Mesothelial cell of epicardium (in vitro differentiated cells): ENCODE results near the gene PHLDA2. TPM values are rescaled to one million over a fixed set of nuclear protein-coding genes. Genes with fewer than 3 reads are reported as not detected.
A peak's percentile ranks its signal among the peaks of the same experiment; 100 is the strongest.

Source experiments
- DNase-seq, 2 experiments: peaks; one replicate each; pipeline ENCODE4 v3.0.0; 2021; ENCODE audit warnings: low spot score in 2 of 2; ENCODE audit not compliant: unreplicated experiment in 2 of 2
- H3K27ac Mint-ChIP-seq: 2 replicates; pipeline ENCODE4 v1.8.0; 2021; ENCODE audit warnings: mixed read lengths
- H3K27me3 Mint-ChIP-seq: 2 replicates; pipeline ENCODE4 v1.8.0; 2021; ENCODE audit warnings: low read depth, mixed read lengths
- H3K36me3 Mint-ChIP-seq: 2 replicates; pipeline ENCODE4 v1.8.0; 2021; ENCODE audit warnings: mixed read lengths
- H3K4me1 Mint-ChIP-seq: 2 replicates; pipeline ENCODE4 v1.8.0; 2021; ENCODE audit warnings: mixed read lengths
- H3K4me3 Mint-ChIP-seq: 2 replicates; pipeline ENCODE4 v1.8.0; 2021; ENCODE audit warnings: mild to moderate bottlenecking, moderate library complexity, mixed read lengths
- H3K9me3 Mint-ChIP-seq: 2 replicates; pipeline ENCODE4 v1.8.0; 2021; ENCODE audit warnings: mixed read lengths
- CTCF ChIP-seq: fragments of 200-600 bp; sonication (generic); IDR thresholded peaks from one replicate; pipeline ENCODE4 v1.5.0; 2021; ENCODE audit warnings: antibody characterized with exemption; ENCODE audit not compliant: unreplicated experiment
- total RNA-seq: library from RNA; stranded (reverse); gene quantifications from 3 replicates; pipeline ENCODE4 v1.2.1, GENCODE V29; 2021

Gene PHLDA2
- total RNA-seq, 1 donor from 2014 or later = 1.9 TPM

- no peak for TF ChIP-seq CTCF
- no peak overlapping the region for H3K4me3 Mint-ChIP-seq
- no peaks in the 10 kb centered on the region for H3K9me3 Mint-ChIP-seq
- DNase-seq = no peak
- no peaks in the 10 kb centered on the region for H3K4me1 Mint-ChIP-seq
- no peak overlapping the region for H3K27ac Mint-ChIP-seq
- peaks cover 54% of the 10 kb centered on the region for H3K36me3 Mint-ChIP-seq
- no peaks in the 10 kb centered on the region for H3K27me3 Mint-ChIP-seq
These were observed 22.3 kb upstream of the PHLDA2 start for GRCh38 chr11:2951231-2952110.

GRCh38 chr11:2950825-2951224 is 21.6 kb upstream of the PHLDA2 start:
- peaks cover 6% of the 10 kb centered on the region for H3K4me1 Mint-ChIP-seq
- no peaks in the 10 kb centered on the region for H3K27me3 Mint-ChIP-seq
- no peak for DNase-seq
- peaks cover 52% of the 10 kb centered on the region for H3K36me3 Mint-ChIP-seq
- H3K27ac Mint-ChIP-seq = no peak overlapping the region
- no peaks in the 10 kb centered on the region for H3K9me3 Mint-ChIP-seq
- H3K4me3 Mint-ChIP-seq = no peak overlapping the region
- no peak for TF ChIP-seq CTCF

GRCh38 chr11:2949920-2950319 is 20.7 kb upstream of the PHLDA2 start:
- H3K4me3 Mint-ChIP-seq = no peak overlapping the region
- no peak for TF ChIP-seq CTCF
- no peaks in the 10 kb centered on the region for H3K9me3 Mint-ChIP-seq
- no peak for DNase-seq
- peaks cover 13% of the 10 kb centered on the region for H3K4me1 Mint-ChIP-seq
- H3K36me3 Mint-ChIP-seq = peaks cover 47% of the 10 kb centered on the region
- no peaks in the 10 kb centered on the region for H3K27me3 Mint-ChIP-seq
- H3K27ac Mint-ChIP-seq = no peak overlapping the region

GRCh38 chr11:2947744-2948143 is 18.5 kb upstream of the PHLDA2 start:
- no peak overlapping the region for H3K27ac Mint-ChIP-seq
- H3K4me3 Mint-ChIP-seq = no peak overlapping the region
- H3K27me3 Mint-ChIP-seq = no peaks in the 10 kb centered on the region
- peaks cover 13% of the 10 kb centered on the region for H3K4me1 Mint-ChIP-seq
- no peak for DNase-seq
- peaks cover 27% of the 10 kb centered on the region for H3K36me3 Mint-ChIP-seq
- no peak for TF ChIP-seq CTCF
- no peaks in the 10 kb centered on the region for H3K9me3 Mint-ChIP-seq

GRCh38 chr11:2945757-2946287 is 16.6 kb upstream of the PHLDA2 start:
- Mint-ChIP-seq H3K36me3 (peaks cover 17% of the 10 kb centered on the region), H3K27me3 (no peaks in the 10 kb centered on the region), H3K9me3 (no peaks in the 10 kb centered on the region), H3K4me1 (peaks cover 13% of the 10 kb centered on the region), H3K4me3 (no peak overlapping the region), H3K27ac (peak overlapping the region; percentile 5)
- TF ChIP-seq CTCF = no peak
- no peak for DNase-seq
